ENCODE measurements around the gene SOX10. TPM values are rescaled to one million over a fixed set of nuclear protein-coding genes. Genes with fewer than 3 reads are reported as not detected.

The SOX10 gene
- total and polyA plus RNA-seq, 12 donors = 0.11 to 3.8 (median 1.1) TPM

GRCh38 chr22:37924386-37925065 lies 59.8 kb downstream of the SOX10 start:
- Histone ChIP-seq H3K27me3 (no peaks in the 10 kb centered on the region), H3K4me3 (no peak overlapping the region), H3K9me3 (no peaks in the 10 kb centered on the region), H3K36me3 (peaks cover 0 to 98% (median 38%) of the 10 kb centered on the region in 9 donors), H3K27ac (peak overlapping the region in 1 of 10 donors; percentile 33), H3K4me1 (peaks cover 0 to 8% (median 0%) of the 10 kb centered on the region in 9 donors)
- intact Hi-C loops (cut with DNase I) = no loop called here
- DNase-seq (no peak), ATAC-seq (no peak)
- WGBS, 2 donors = 89 to 92% methylated on average over 18 of the region's 18 CpGs
- no peak for TF ChIP-seq CTCF (IDR thresholded peaks at IDR 0.05)

- WGBS, 2 donors = 92 to 95% methylated on average over 4 of the region's 4 CpGs
- Histone ChIP-seq H3K4me3 (no peak overlapping the region), H3K27ac (peak overlapping the region in 1 of 10 donors; percentile 33), H3K9me3 (no peaks in the 10 kb centered on the region), H3K36me3 (peaks cover 0 to 98% (median 42%) of the 10 kb centered on the region in 9 donors), H3K27me3 (no peaks in the 10 kb centered on the region), H3K4me1 (peaks cover 0 to 11% (median 2%) of the 10 kb centered on the region in 9 donors)
- ATAC-seq = no peak
- no peak for TF ChIP-seq CTCF (IDR thresholded peaks at IDR 0.05)
- intact Hi-C loops (cut with DNase I) = no loop called here
- no peak for DNase-seq
These were observed 60.4 kb downstream of the SOX10 start for GRCh38 chr22:37923927-37924326.

Small RNA genes within 50 kb of the gene (microRNA-seq; reads per million reads assigned to microRNA genes)
- 0 reads per million in 2 donors for gene MIR4534
- 2.0 to 5.4 reads per million in 2 donors for gene MIR6820

Other genes with a start within 250 kb of the SOX10 start
- gene GCAT, start 176.6 kb downstream of the SOX10 start, total RNA-seq = 10 to 100 TPM; 26.7 to 47.8 (median 41.5) TPM
- 10 to 100 TPM; 29.4 to 63.0 TPM for gene GCAT, start 176.6 kb downstream of the SOX10 start, polyA plus RNA-seq
- not detected for gene GALR3, start 161.2 kb downstream of the SOX10 start, total RNA-seq
- gene GALR3, start 161.2 kb downstream of the SOX10 start, polyA plus RNA-seq = under 1 TPM in 1 of 2 donors, not detected in 1; 0.03 TPM
- gene ANKRD54, start 140.2 kb downstream of the SOX10 start, total RNA-seq = 10 to 100 TPM; 11.2 to 21.5 (median 14.4) TPM
- 10 to 100 TPM; 17.4 to 19.4 TPM for gene ANKRD54, start 140.2 kb downstream of the SOX10 start, polyA plus RNA-seq
- gene EIF3L, start 135.1 kb downstream of the SOX10 start, total RNA-seq = 100 to 1,000 TPM; 304 to 489 (median 445) TPM
- 100 to 1,000 TPM; 135 to 250 TPM for gene EIF3L, start 135.1 kb downstream of the SOX10 start, polyA plus RNA-seq
- gene MICALL1, start 78.3 kb downstream of the SOX10 start, total RNA-seq = 10 to 100 TPM; 13.0 to 26.9 (median 16.5) TPM
- gene MICALL1, start 78.3 kb downstream of the SOX10 start, polyA plus RNA-seq = 10 to 100 TPM in 1 of 2 donors, 1 to 10 TPM in 1; 9.3 to 10.3 TPM
- 1 to 10 TPM in 2 of 10 donors, under 1 TPM in 8; 0.17 to 1.1 (median 0.55) TPM for gene C22orf23, start 31.0 kb downstream of the SOX10 start, total RNA-seq
- under 1 TPM; 0.22 to 0.25 TPM for gene C22orf23, start 31.0 kb downstream of the SOX10 start, polyA plus RNA-seq
- 10 to 100 TPM; 62.4 to 95.7 (median 76.6) TPM for gene POLR2F, start 30.9 kb downstream of the SOX10 start, total RNA-seq
- 100 to 1,000 TPM; 150 to 200 TPM for gene POLR2F, start 30.9 kb downstream of the SOX10 start, polyA plus RNA-seq
- gene PICK1, start 72.8 kb upstream of the SOX10 start, total RNA-seq = 10 to 100 TPM; 17.4 to 30.7 (median 22.1) TPM
- 10 to 100 TPM; 27.3 to 32.9 TPM for gene PICK1, start 72.8 kb upstream of the SOX10 start, polyA plus RNA-seq
- under 1 TPM in 1 of 10 donors, not detected in 9; 0.34 TPM for gene SLC16A8, start 99.6 kb upstream of the SOX10 start, total RNA-seq
- under 1 TPM; 0.19 to 0.22 TPM for gene SLC16A8, start 99.6 kb upstream of the SOX10 start, polyA plus RNA-seq
- gene BAIAP2L2, start 126.1 kb upstream of the SOX10 start, total RNA-seq = under 1 TPM in 6 of 10 donors, not detected in 4; 0.12 to 0.36 (median 0.17) TPM
- under 1 TPM; 0.28 to 0.37 TPM for gene BAIAP2L2, start 126.1 kb upstream of the SOX10 start, polyA plus RNA-seq
- gene PLA2G6, start 197.3 kb upstream of the SOX10 start, total RNA-seq = 10 to 100 TPM in 8 of 10 donors, 1 to 10 TPM in 2; 8.8 to 17.1 (median 13.5) TPM
- gene PLA2G6, start 197.3 kb upstream of the SOX10 start, polyA plus RNA-seq = 10 to 100 TPM in 1 of 2 donors, 1 to 10 TPM in 1; 6.0 to 35.1 TPM
- 10 to 100 TPM in 4 of 10 donors, 1 to 10 TPM in 6; 2.9 to 21.2 (median 5.3) TPM for gene MAFF, start 217.4 kb upstream of the SOX10 start, total RNA-seq
- 10 to 100 TPM in 1 of 2 donors, 1 to 10 TPM in 1; 6.5 to 21.4 TPM for gene MAFF, start 217.4 kb upstream of the SOX10 start, polyA plus RNA-seq